ENCODE results near the gene SCGB1D2.

The SCGB1D2 gene

GRCh38 chr11:62267576-62267975, 25.5 kb downstream of the SCGB1D2 start:
- DNase-seq (ENCODE audit: low read depth): no peak
- in situ Hi-C loops (cut with HindIII; ENCODE audit: low sequenced_read_pairs): no loop called here
- TF ChIP-seq CTCF (IDR thresholded peaks at IDR 0.05; ENCODE audit: low read depth, low read length, missing control alignments): no peak
- no peak overlapping the region for H3K4me3 ChIP-seq (ENCODE audit: low read depth, low read length)

GRCh38 chr11:62269654-62270278, 27.7 kb downstream of the SCGB1D2 start, which contains the start of gene SCGB2A2:
SCGB2A2 (plus strand) TSS chr11:62270158; CDS start chr11:62270217, 59 bp downstream.
- no peak within 1 kb of the TSS for H3K4me3 ChIP-seq (ENCODE audit: low read depth, low read length)
- TF ChIP-seq CTCF (IDR thresholded peaks at IDR 0.05; ENCODE audit: low read depth, low read length, missing control alignments): peak; percentile 3
- DNase-seq (ENCODE audit: low read depth): no peak
- in situ Hi-C loops (cut with HindIII; ENCODE audit: low sequenced_read_pairs): loop anchor here (5.0 kb wide), 1 partner anchor 53 kb away; no protein-coding TSS in a partner anchor

- in situ Hi-C loops (cut with HindIII; ENCODE audit: low sequenced_read_pairs): loop anchor here (5.0 kb wide), 1 partner anchor 49 kb away; no protein-coding TSS in a partner anchor
- DNase-seq (ENCODE audit: low read depth): no peak
- no peak overlapping the region for H3K4me3 ChIP-seq (ENCODE audit: low read depth, low read length)
- no peak for TF ChIP-seq CTCF (IDR thresholded peaks at IDR 0.05; ENCODE audit: low read depth, low read length, missing control alignments)
Measured at GRCh38 chr11:62273284-62273683, 31.2 kb downstream of the SCGB1D2 start.

- TF ChIP-seq CTCF (IDR thresholded peaks at IDR 0.05; ENCODE audit: low read depth, low read length, missing control alignments): no peak
- in situ Hi-C loops (cut with HindIII; ENCODE audit: low sequenced_read_pairs): loop anchor here (5.0 kb wide), 1 partner anchor 48 kb away; no protein-coding TSS in a partner anchor
- DNase-seq (ENCODE audit: low read depth): no peak
- no peak overlapping the region for H3K4me3 ChIP-seq (ENCODE audit: low read depth, low read length)
Measured at GRCh38 chr11:62273789-62274275, 31.8 kb downstream of the SCGB1D2 start.

- no peak for TF ChIP-seq CTCF (IDR thresholded peaks at IDR 0.05; ENCODE audit: low read depth, low read length, missing control alignments)
- DNase-seq (ENCODE audit: low read depth): no peak
- in situ Hi-C loops (cut with HindIII; ENCODE audit: low sequenced_read_pairs): no loop called here
- H3K4me3 ChIP-seq (ENCODE audit: low read depth, low read length): no peak overlapping the region
Measured at GRCh38 chr11:62280452-62280851, 38.4 kb downstream of the SCGB1D2 start.

All from astrocyte of the cerebellum (primary cell).